Peyer's patch (tissue), 4 donors: Measurements from ENCODE around the gene AGO3. TPM values are rescaled to one million over a fixed set of nuclear protein-coding genes. Genes with fewer than 3 reads are reported as not detected.

Source experiments
- DNase-seq, 3 donors: peaks; one replicate each; pipeline ENCODE4 v3.0.0-alpha.2; 2017 to 2019
- H3K27ac ChIP-seq, 4 donors: fragments of 200-600 bp; sonication (generic); one replicate each; pipeline ENCODE4 v1.5.1; 2016 to 2019
- H3K27me3 ChIP-seq, 2 donors: fragments of 200-600 bp; sonication (generic); one replicate each; pipeline ENCODE4 v1.5.1; 2019
- H3K36me3 ChIP-seq, 3 donors: fragments of 200-600 bp; sonication (generic); one replicate each; pipeline ENCODE4 v1.5.1; 2016 to 2019
- H3K4me1 ChIP-seq, 4 donors: fragments of 200-600 bp; sonication (generic); one replicate each; pipeline ENCODE4 v1.5.1; 2016 to 2019
- H3K4me3 ChIP-seq, 4 donors: fragments of 200-600 bp; sonication (generic); 1 replicate in 3 of 4; 2 replicates in 1 of 4; pipeline ENCODE4 v1.5.1; 2016 to 2019; ENCODE audit warnings: mild to moderate bottlenecking in 1 of 4
- H3K9me3 ChIP-seq, 4 donors: fragments of 200-600 bp; sonication (generic); one replicate each; pipeline ENCODE4 v1.5.1; 2016 to 2019; ENCODE audit warnings: mild to moderate bottlenecking in 1 of 4
- POLR2A ChIP-seq, 2 donors: fragments of 450-650 bp; IDR thresholded peaks; one replicate each; pipeline ENCODE4 v1.5.1; 2017; ENCODE audit warnings: antibody characterized with exemption in 2 of 2, mild to moderate bottlenecking in 2 of 2, moderate library complexity in 2 of 2
- total RNA-seq, 4 donors: library from RNA; depleted of rRNA; stranded (reverse); fragments of >200 nt; gene quantifications; one replicate each; pipeline ENCODE4 v1.1.0, GENCODE V29; 2016
- TF ChIP-seq, protein P1 (sequence below), 6 experiments: fragments of 450-650 bp in 4 of 6; fragments of 200-600 bp in 2 of 6; sonication (generic) in 1 of 6; IDR thresholded peaks; one replicate each; pipeline ENCODE4 v1.5.1; 2017 to 2019; ENCODE audit warnings: antibody characterized with exemption in 6 of 6, mild to moderate bottlenecking in 3 of 6, moderate library complexity in 1 of 6

The AGO3 gene
- total RNA-seq, 4 donors from 2014 or later = 12.1 to 33.0 (median 18.6) TPM

DNA sequence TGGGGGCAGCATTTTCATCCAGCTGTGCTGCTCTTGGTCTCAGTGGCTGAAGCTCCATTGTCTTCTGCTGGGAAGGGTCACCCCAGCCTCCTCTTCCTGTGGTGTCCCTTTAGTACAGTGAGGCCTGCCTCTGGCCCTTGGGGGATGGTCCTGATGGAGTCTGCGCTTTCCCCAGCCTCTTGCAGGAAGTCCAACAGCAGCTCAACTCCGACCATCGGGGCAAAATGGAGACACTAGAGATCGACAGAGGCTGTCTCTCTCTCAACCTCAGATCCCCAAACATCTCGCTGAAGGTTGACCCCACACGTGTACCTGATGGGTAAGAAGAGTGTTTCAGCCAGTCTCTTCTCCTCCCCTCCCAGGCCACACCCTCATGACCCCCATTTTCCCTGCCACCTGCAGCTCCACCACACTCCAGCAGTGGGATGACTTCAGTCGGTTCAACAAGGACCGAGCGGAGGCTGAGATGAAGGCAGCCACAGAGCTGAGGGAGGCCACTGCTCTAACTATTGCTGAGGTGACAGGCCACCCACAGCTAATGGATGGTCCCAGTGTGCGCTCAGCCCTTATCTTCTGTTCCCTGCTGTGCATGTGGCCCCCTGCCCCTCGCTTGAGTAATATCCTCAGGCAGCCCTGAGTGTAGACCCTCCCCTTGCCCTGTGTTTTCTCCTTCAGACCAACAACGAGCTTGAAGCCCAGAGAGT lies 155.8 kb downstream of the AGO3 start:
- no peaks in the 10 kb centered on the region for H3K9me3 ChIP-seq
- H3K36me3 ChIP-seq = peaks cover 0 to 12% (median 0%) of the 10 kb centered on the region in 3 donors
- DNase-seq = peak in 2 of 3 donors; percentile 12 to 36
- no peak overlapping the region for H3K27ac ChIP-seq
- no peak for TF ChIP-seq POLR2A (IDR thresholded peaks at IDR 0.05)
- TF ChIP-seq, protein P1, sequence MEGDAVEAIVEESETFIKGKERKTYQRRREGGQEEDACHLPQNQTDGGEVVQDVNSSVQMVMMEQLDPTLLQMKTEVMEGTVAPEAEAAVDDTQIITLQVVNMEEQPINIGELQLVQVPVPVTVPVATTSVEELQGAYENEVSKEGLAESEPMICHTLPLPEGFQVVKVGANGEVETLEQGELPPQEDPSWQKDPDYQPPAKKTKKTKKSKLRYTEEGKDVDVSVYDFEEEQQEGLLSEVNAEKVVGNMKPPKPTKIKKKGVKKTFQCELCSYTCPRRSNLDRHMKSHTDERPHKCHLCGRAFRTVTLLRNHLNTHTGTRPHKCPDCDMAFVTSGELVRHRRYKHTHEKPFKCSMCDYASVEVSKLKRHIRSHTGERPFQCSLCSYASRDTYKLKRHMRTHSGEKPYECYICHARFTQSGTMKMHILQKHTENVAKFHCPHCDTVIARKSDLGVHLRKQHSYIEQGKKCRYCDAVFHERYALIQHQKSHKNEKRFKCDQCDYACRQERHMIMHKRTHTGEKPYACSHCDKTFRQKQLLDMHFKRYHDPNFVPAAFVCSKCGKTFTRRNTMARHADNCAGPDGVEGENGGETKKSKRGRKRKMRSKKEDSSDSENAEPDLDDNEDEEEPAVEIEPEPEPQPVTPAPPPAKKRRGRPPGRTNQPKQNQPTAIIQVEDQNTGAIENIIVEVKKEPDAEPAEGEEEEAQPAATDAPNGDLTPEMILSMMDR (IDR thresholded peaks at IDR 0.05) = no peak
- no peak overlapping the region for H3K4me3 ChIP-seq
- H3K27me3 ChIP-seq = no peaks in the 10 kb centered on the region
- peaks cover 0 to 37% (median 14%) of the 10 kb centered on the region in 4 donors for H3K4me1 ChIP-seq

GRCh38 chr1:36087233-36088123 lies 156.6 kb downstream of the AGO3 start:
- no peaks in the 10 kb centered on the region for H3K9me3 ChIP-seq
- peaks cover 0 to 20% (median 0%) of the 10 kb centered on the region in 3 donors for H3K36me3 ChIP-seq
- DNase-seq = peak in 2 of 3 donors; percentile 15 to 44
- TF ChIP-seq POLR2A (IDR thresholded peaks at IDR 0.05) = no peak
- TF ChIP-seq, protein P1 (IDR thresholded peaks at IDR 0.05) = no peak
- no peaks in the 10 kb centered on the region for H3K27me3 ChIP-seq
- H3K27ac ChIP-seq = no peak overlapping the region
- peaks cover 0 to 37% (median 14%) of the 10 kb centered on the region in 4 donors for H3K4me1 ChIP-seq
- H3K4me3 ChIP-seq = peak overlapping the region in 1 of 4 donors; percentile 84

- no peaks in the 10 kb centered on the region for H3K9me3 ChIP-seq
- no peaks in the 10 kb centered on the region for H3K27me3 ChIP-seq
- DNase-seq = no peak
- peaks cover 0 to 27% (median 0%) of the 10 kb centered on the region in 3 donors for H3K36me3 ChIP-seq
- H3K4me3 ChIP-seq = peak overlapping the region; percentile 83 to 98 (median 88)
- H3K27ac ChIP-seq = peak overlapping the region; percentile 78 to 92 (median 90)
- H3K4me1 ChIP-seq = peaks cover 0 to 37% (median 14%) of the 10 kb centered on the region in 4 donors
- TF ChIP-seq, protein P1 (IDR thresholded peaks at IDR 0.05) = no peak
- no peak for TF ChIP-seq POLR2A (IDR thresholded peaks at IDR 0.05)
These were observed 157.3 kb downstream of the AGO3 start for GRCh38 chr1:36088265-36088576.

DNA sequence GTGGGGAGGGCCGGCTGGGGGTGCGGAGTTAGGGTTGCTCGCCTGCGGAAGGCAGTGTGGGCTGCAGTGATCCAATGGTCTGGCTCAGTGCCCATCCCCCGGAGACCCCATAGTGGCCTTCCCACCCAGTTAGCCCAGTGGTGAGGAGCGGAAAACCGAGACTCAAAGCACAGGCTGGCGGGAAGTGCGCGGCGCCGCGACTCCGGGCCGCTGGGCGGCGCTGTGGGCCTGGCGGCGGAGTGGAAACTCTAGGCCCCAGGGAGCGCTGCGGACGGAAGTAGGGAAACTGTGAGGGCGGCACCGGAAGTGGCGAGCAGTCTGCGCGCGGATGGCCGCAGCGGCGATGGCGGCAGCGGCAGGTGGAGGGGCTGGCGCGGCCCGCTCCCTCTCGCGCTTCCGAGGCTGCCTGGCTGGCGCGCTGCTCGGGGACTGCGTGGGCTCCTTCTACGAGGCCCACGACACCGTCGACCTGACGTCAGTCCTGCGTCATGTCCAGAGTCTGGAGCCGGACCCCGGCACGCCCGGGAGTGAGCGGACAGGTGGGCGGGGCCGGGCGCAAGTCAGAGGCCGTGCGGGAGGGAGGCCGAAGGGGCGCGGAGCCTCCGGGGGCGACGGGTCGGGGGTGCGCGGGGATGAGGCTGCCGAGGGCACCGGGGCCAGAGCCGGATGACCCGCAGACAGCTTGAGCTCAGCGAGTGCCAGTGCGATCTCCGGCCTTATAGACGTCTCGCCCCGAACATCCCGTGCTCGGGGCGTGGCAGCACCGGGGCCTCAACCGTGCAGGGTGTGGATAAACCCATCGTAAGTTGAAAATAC lies 157.9 kb downstream of the AGO3 start, which contains the start of gene ADPRS:
Gene ADPRS (plus strand): TSS at position 316 of the 816 bp plus-strand sequence. CDS start 13 bp downstream, at position 329.
- Histone ChIP-seq H3K27ac (peak within 1 kb of the TSS; percentile 78 to 92 (median 90)), H3K36me3 (peaks cover 0 to 33% (median 0%) of the 10 kb centered on the region in 3 donors), H3K27me3 (no peaks in the 10 kb centered on the region), H3K4me3 (peak within 1 kb of the TSS; percentile 83 to 98 (median 88)), H3K4me1 (peaks cover 0 to 35% (median 13%) of the 10 kb centered on the region in 4 donors), H3K9me3 (no peaks in the 10 kb centered on the region)
- TF ChIP-seq POLR2A (IDR thresholded peaks at IDR 0.05) = peak; percentile 88 to 90
- TF ChIP-seq, protein P1 (IDR thresholded peaks at IDR 0.05) = peak; percentile 97 to 99 (median 99)
- DNase-seq = peak; percentile 82 to 94 (median 93)
